T-helper 17 cell (primary cell): ENCODE measurements around the gene MAGI1. TPM values are rescaled to one million over a fixed set of nuclear protein-coding genes. Genes with fewer than 3 reads are reported as not detected.
"Not testable (repeated sequence)": the region's sequence is repeated elsewhere in the genome, so short reads cannot be mapped to it uniquely, and the experiment has no call there.

ENCODE experiments used
- ATAC-seq: fragments of 150-1000 bp; cut with Tn5 transposase; 2 replicates; pipeline ENCODE4 v1.10.0; 2021; ENCODE audit warnings: mild to moderate bottlenecking, moderate library complexity
- DNase-seq, 3 donors: peaks; one replicate each; pipeline versions ENCODE4 v3.0.0 to v3.0.0-alpha.2; 2020 to 2021
- H3K9me3 ChIP-seq: one replicate; pipeline ENCODE4 v1.7.0; 2013; ENCODE audit warnings: low read length, mild to moderate bottlenecking; ENCODE audit not compliant: control insufficient read depth, poor library complexity, severe bottlenecking
- H3K27ac Mint-ChIP-seq: one replicate; pipeline ENCODE4 v1.8.0; 2022; ENCODE audit warnings: mild to moderate bottlenecking, moderate library complexity, mixed read lengths
- H3K27me3 Mint-ChIP-seq: one replicate; pipeline ENCODE4 v1.8.0; 2022; ENCODE audit warnings: mixed read lengths
- H3K36me3 Mint-ChIP-seq: one replicate; pipeline ENCODE4 v1.8.0; 2022; ENCODE audit warnings: low read depth, mixed read lengths
- H3K4me1 Mint-ChIP-seq: one replicate; pipeline ENCODE4 v1.8.0; 2022; ENCODE audit warnings: mild to moderate bottlenecking, mixed read lengths
- H3K4me3 Mint-ChIP-seq: one replicate; pipeline ENCODE4 v1.8.0; 2022; ENCODE audit warnings: mild to moderate bottlenecking, moderate library complexity, mixed read lengths
- total RNA-seq, 4 donors: library from RNA in 2 of 4; stranded (reverse) in 2 of 4; gene quantifications; one replicate each; pipeline ENCODE4 v1.2.3 and lab custom pipeline; 2022 to 2026

The MAGI1 gene
- total RNA-seq, 2 donors from 2014 or later = not detected

DNA sequence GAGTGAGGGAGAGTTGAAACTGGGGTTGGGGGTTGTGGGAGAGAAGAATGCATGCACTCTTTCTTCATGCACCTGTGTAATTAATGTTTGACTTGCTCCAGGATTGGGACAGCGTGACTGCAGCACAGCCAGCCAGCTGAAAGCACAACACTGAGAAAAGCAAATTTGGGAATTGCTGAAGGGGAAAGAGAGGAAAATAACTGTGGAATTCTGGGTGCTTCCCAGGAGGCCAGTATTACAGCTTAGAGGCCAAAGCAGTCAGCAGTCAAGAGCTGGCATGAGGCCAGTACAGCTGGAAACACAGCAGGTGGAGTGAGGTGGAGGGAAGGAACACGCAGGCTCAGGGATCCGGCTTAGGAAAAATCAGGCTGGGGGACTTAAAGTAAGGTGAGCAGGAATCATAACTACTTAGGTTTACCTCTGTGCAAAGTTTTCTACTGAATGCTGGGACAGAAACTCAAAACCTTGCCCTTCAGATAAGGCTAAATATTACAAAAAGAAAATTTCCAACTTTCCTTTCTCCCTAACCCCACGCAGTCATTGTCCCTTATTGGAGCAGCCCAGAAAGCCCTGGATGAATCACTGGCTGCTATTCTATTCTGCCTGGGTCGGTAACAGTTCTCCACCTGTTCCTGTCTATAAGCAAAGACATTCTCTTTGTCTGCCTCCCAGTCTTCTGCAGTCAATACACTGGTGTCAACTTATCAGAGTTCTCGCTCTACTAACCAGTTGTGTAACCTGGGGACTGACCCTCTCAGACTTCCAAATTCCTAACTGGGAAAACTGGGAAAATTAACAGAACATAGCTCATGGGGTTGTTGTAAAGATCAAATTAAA is 167.2 kb downstream of the MAGI1 start:
- no peaks in the 10 kb centered on the region for H3K4me1 Mint-ChIP-seq

DNA sequence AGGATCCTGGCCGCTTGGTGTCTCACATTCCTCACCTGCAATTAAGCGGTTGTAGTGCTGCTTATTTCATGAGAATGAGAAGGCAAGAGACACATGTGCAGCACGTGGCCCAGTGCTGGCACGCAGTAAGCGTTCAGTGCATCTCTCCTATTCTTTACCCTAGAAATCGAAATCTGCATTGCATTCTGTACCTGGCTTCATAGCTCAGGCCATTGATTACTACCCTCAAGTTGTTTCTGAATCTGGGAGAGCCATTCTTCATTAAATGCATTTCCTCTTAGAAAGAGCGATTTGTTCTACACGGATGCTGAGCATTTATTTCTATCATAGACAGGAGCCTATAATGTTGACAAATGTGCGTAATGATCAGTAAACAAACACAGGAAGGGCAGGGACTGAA is 168.9 kb downstream of the MAGI1 start:
- Mint-ChIP-seq H3K4me1 (no peaks in the 10 kb centered on the region), H3K27ac (no peak overlapping the region), H3K36me3 (no peaks in the 10 kb centered on the region), H3K27me3 (no peaks in the 10 kb centered on the region), H3K4me3 (no peak overlapping the region)
- no peaks in the 10 kb centered on the region for H3K9me3 ChIP-seq
- DNase-seq = no peak
- no peak for ATAC-seq

More for the DNA sequence above, 167.2 kb downstream of the MAGI1 start:
- Mint-ChIP-seq H3K4me3 (no peak overlapping the region), H3K27me3 (no peaks in the 10 kb centered on the region), H3K27ac (no peak overlapping the region), H3K36me3 (no peaks in the 10 kb centered on the region)
- DNase-seq (no peak), ATAC-seq (no peak)
- H3K9me3 ChIP-seq = no peaks in the 10 kb centered on the region

- no peak for ATAC-seq
- no peak overlapping the region for H3K4me3 Mint-ChIP-seq
- H3K36me3 Mint-ChIP-seq = no peaks in the 10 kb centered on the region
- H3K27ac Mint-ChIP-seq = no peak overlapping the region
- H3K4me1 Mint-ChIP-seq = no peaks in the 10 kb centered on the region
- no peaks in the 10 kb centered on the region for H3K27me3 Mint-ChIP-seq
- no peak for DNase-seq
- no peaks in the 10 kb centered on the region for H3K9me3 ChIP-seq
Measured at GRCh38 chr3:65867463-65868210, 171.1 kb downstream of the MAGI1 start.

DNA sequence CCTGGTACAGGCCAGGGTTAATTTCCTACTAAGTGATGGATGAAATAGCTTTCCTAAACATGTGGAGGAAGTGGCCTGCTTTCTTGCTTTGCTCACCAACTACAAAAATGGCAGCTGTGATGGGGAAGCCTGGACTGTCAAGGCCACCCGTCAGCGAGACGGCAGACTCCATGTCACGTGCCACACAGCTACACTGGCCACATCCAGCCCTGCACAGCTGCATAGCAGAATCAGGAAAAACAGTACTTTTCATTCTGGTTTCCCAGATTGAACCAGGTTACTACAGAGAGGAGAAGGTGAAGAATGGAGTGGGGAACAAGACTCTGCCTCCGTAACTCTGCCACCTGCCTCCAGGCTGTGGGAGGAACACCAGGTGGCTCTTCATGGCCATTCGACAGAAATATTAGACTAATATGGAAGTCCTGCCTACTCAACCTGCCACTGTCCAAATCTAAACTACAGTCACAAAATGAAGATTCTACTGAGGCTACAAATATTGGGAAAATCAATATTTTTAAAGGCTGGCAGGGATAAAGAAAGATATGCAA is 174.3 kb downstream of the MAGI1 start:
- DNase-seq (no peak), ATAC-seq (no peak)
- no peak overlapping the region for H3K27ac Mint-ChIP-seq
- no peaks in the 10 kb centered on the region for H3K9me3 ChIP-seq
- no peak overlapping the region for H3K4me3 Mint-ChIP-seq
- H3K27me3 Mint-ChIP-seq = no peaks in the 10 kb centered on the region
- H3K36me3 Mint-ChIP-seq = no peaks in the 10 kb centered on the region
- H3K4me1 Mint-ChIP-seq = no peaks in the 10 kb centered on the region

DNA sequence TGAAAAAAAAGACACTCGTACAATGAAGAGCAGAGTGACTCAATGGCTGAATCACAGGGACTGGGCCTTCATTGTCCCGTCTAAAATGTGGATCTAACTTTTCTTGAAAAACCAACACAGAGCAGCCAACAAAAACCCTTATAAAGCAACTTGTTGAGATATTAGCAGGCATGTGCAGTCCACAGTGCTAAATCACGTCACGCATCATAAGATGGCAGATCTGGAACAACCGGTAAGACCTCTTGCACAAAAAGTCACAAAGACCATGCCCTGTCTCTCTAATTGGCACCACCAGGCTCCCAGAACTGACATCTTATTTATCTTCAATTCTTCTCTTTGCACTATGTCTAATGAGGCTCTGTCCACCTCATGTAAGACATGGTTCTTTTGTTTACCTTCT is 177.0 kb downstream of the MAGI1 start:
- Mint-ChIP-seq H3K27ac (no peak overlapping the region), H3K4me3 (no peak overlapping the region), H3K36me3 (no peaks in the 10 kb centered on the region), H3K4me1 (no peaks in the 10 kb centered on the region), H3K27me3 (no peaks in the 10 kb centered on the region)
- no peak for DNase-seq
- no peak for ATAC-seq
- no peaks in the 10 kb centered on the region for H3K9me3 ChIP-seq

GRCh38 chr3:65859612-65860011 is 179.1 kb downstream of the MAGI1 start:
- not testable (repeated sequence) for ATAC-seq, H3K4me1 Mint-ChIP-seq

DNA sequence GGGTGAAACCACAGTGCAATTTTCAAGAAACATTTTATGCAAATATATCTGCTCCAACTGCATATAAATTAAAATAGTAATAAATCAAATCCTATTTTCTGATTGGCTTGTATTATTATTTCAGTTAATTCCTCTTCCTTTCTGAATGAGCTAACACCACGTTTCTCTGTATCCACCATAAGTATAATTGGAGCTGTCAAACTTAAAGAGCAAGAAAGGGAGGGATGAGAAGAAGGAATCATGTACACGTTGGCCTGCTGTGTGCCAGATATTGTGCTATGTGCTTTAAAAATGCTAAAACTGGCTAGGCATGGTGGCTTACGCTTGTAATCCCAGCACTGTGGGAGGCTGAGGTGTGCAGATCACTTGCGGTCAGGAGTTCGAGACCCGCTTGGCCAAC is 180.0 kb downstream of the MAGI1 start:
- Mint-ChIP-seq H3K27me3 (no peaks in the 10 kb centered on the region), H3K36me3 (no peaks in the 10 kb centered on the region), H3K27ac (no peak overlapping the region), H3K4me3 (no peak overlapping the region), H3K4me1 (no peaks in the 10 kb centered on the region)
- no peak for DNase-seq
- ATAC-seq = no peak
- H3K9me3 ChIP-seq = no peaks in the 10 kb centered on the region

More at GRCh38 chr3:65859612-65860011, 179.1 kb downstream of the MAGI1 start:
- not testable (repeated sequence) for H3K4me3 Mint-ChIP-seq, H3K27me3 Mint-ChIP-seq, H3K36me3 Mint-ChIP-seq, H3K9me3 ChIP-seq, H3K27ac Mint-ChIP-seq, DNase-seq

DNA sequence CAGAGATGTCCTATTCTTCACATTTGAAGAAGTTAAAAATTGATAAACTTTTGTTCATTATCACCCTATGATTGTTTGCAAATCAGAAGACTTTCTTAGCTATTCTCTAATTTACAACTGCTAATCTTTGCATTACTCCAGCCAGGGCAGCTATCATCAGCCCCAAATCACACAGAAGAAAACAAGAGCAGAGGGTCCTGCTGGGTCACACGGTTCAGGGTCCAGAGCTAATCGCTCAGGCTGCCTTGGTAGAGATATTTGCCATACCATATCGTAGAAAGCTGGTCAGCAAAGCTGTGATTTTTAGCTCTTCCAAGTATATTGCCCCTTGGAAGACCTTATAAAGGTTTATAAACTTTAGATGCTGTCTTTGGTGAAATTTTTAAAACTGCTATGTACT is 181.4 kb downstream of the MAGI1 start:
- Mint-ChIP-seq H3K4me1 (no peaks in the 10 kb centered on the region), H3K4me3 (no peak overlapping the region), H3K36me3 (no peaks in the 10 kb centered on the region), H3K27me3 (no peaks in the 10 kb centered on the region), H3K27ac (no peak overlapping the region)
- ATAC-seq (no peak), DNase-seq (no peak)
- H3K9me3 ChIP-seq = no peaks in the 10 kb centered on the region

GRCh38 chr3:65856907-65857306 is 181.8 kb downstream of the MAGI1 start:
- ATAC-seq (no peak), DNase-seq (no peak)
- Mint-ChIP-seq H3K27me3 (no peaks in the 10 kb centered on the region), H3K4me1 (no peaks in the 10 kb centered on the region), H3K4me3 (no peak overlapping the region), H3K36me3 (no peaks in the 10 kb centered on the region), H3K27ac (no peak overlapping the region)
- no peaks in the 10 kb centered on the region for H3K9me3 ChIP-seq

- no peaks in the 10 kb centered on the region for H3K4me1 Mint-ChIP-seq
- no peak for ATAC-seq
- no peaks in the 10 kb centered on the region for H3K36me3 Mint-ChIP-seq
Measured at GRCh38 chr3:65855370-65856100, 183.2 kb downstream of the MAGI1 start.

GRCh38 chr3:65854606-65855304 is 184.0 kb downstream of the MAGI1 start:
- H3K4me1 Mint-ChIP-seq = no peaks in the 10 kb centered on the region
- no peak for ATAC-seq
- no peaks in the 10 kb centered on the region for H3K27me3 Mint-ChIP-seq
- H3K9me3 ChIP-seq = no peaks in the 10 kb centered on the region
- no peak overlapping the region for H3K4me3 Mint-ChIP-seq
- H3K36me3 Mint-ChIP-seq = no peaks in the 10 kb centered on the region
- no peak for DNase-seq
- H3K27ac Mint-ChIP-seq = no peak overlapping the region

More at GRCh38 chr3:65855370-65856100, 183.2 kb downstream of the MAGI1 start:
- no peak for DNase-seq
- H3K27ac Mint-ChIP-seq = no peak overlapping the region
- no peaks in the 10 kb centered on the region for H3K27me3 Mint-ChIP-seq
- H3K9me3 ChIP-seq = no peaks in the 10 kb centered on the region
- no peak overlapping the region for H3K4me3 Mint-ChIP-seq

DNA sequence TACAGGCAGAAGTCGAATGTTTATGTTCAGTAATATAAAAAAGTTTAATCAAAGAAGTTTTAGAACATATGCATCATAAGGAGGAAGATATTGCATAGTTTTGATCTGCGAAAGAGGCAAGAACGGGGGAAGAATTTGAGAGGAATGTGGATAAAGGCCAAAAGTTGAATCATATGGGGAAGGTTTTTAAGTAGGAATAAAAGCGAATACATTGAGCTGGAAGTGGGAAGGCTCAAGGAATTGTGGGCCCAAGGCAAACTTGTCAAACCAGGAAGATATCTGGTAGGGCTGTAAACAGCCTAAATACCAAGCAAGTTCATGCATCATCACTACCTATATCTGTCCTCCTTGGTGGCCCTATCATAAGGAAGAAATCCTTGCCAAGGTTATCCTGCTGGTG is 186.9 kb downstream of the MAGI1 start:
- Mint-ChIP-seq H3K4me1 (no peaks in the 10 kb centered on the region), H3K27ac (no peak overlapping the region), H3K36me3 (no peaks in the 10 kb centered on the region)

More for the DNA sequence above, 186.9 kb downstream of the MAGI1 start:
- DNase-seq (no peak), ATAC-seq (no peak)
- no peaks in the 10 kb centered on the region for H3K27me3 Mint-ChIP-seq
- H3K4me3 Mint-ChIP-seq = no peak overlapping the region
- no peaks in the 10 kb centered on the region for H3K9me3 ChIP-seq
